Mesodermal cell (in vitro differentiated cells): ENCODE data around the gene MAPT.

ENCODE experiments used
- H3K27ac ChIP-seq: 2 replicates; pipeline ENCODE4 v1.7.0; 2013; ENCODE audit warnings: mild to moderate bottlenecking, low read depth, low read length, moderate library complexity; ENCODE audit not compliant: severe bottlenecking
- H3K36me3 ChIP-seq: 2 replicates; pipeline ENCODE4 v1.7.1; 2013; ENCODE audit warnings: mild to moderate bottlenecking, low read length, moderate library complexity; ENCODE audit not compliant: control insufficient read depth, insufficient read depth
- H3K4me1 ChIP-seq: one replicate; pipeline ENCODE4 v1.7.1; 2013; ENCODE audit warnings: mild to moderate bottlenecking, low read length; ENCODE audit not compliant: insufficient read depth, control insufficient read depth, poor library complexity, severe bottlenecking
- H3K4me3 ChIP-seq: 2 replicates; pipeline ENCODE4 v1.7.0; 2013; ENCODE audit warnings: low read length, control low read depth, mild to moderate bottlenecking; ENCODE audit not compliant: insufficient read depth, poor library complexity, severe bottlenecking; ENCODE audit errors: extremely low read depth
- H3K9me3 ChIP-seq: 2 replicates; pipeline ENCODE4 v1.7.1; 2013; ENCODE audit warnings: mild to moderate bottlenecking, low read length, moderate library complexity; ENCODE audit not compliant: control insufficient read depth
- WGBS, 2 experiments: methylation state at CpG; one replicate each; pipeline ENCODE4 v1.1.5; 2013; ENCODE audit warnings: missing lambda C conversion rate in 2 of 2; ENCODE audit not compliant: insufficient coverage in 2 of 2; 5-methylcytosine and 5-hydroxymethylcytosine counted together

Gene MAPT

GRCh38 chr17:46024590-46024989 lies 130.2 kb downstream of the MAPT start:
- peaks cover 74% of the 10 kb centered on the region for H3K36me3 ChIP-seq
- no peaks in the 10 kb centered on the region for H3K9me3 ChIP-seq
- no peak overlapping the region for H3K4me3 ChIP-seq
- no peak overlapping the region for H3K27ac ChIP-seq
- WGBS, 2 experiments: 89 to 97% methylated on average over 11 to 12 of the region's 14 CpGs
- H3K4me1 ChIP-seq: peaks cover 4% of the 10 kb centered on the region

DNA sequence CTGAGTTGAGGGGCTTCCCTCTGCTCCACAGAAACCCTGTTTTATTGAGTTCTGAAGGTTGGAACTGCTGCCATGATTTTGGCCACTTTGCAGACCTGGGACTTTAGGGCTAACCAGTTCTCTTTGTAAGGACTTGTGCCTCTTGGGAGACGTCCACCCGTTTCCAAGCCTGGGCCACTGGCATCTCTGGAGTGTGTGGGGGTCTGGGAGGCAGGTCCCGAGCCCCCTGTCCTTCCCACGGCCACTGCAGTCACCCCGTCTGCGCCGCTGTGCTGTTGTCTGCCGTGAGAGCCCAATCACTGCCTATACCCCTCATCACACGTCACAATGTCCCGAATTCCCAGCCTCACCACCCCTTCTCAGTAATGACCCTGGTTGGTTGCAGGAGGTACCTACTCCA lies 130.7 kb downstream of the MAPT start:
- Histone ChIP-seq H3K4me3 (no peak overlapping the region), H3K27ac (no peak overlapping the region), H3K4me1 (peaks cover 4% of the 10 kb centered on the region), H3K36me3 (peaks cover 78% of the 10 kb centered on the region), H3K9me3 (no peaks in the 10 kb centered on the region)
- WGBS, 2 experiments: 79 to 98% methylated on average over 3 to 8 of the region's 10 CpGs

DNA sequence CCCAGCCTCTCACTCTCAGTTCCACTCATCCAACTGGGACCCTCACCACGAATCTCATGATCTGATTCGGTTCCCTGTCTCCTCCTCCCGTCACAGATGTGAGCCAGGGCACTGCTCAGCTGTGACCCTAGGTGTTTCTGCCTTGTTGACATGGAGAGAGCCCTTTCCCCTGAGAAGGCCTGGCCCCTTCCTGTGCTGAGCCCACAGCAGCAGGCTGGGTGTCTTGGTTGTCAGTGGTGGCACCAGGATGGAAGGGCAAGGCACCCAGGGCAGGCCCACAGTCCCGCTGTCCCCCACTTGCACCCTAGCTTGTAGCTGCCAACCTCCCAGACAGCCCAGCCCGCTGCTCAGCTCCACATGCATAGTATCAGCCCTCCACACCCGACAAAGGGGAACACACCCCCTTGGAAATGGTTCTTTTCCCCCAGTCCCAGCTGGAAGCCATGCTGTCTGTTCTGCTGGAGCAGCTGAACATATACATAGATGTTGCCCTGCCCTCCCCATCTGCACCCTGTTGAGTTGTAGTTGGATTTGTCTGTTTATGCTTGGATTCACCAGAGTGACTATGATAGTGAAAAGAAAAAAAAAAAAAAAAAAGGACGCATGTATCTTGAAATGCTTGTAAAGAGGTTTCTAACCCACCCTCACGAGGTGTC lies 131.3 kb downstream of the MAPT start:
- no peaks in the 10 kb centered on the region for H3K9me3 ChIP-seq
- H3K4me3 ChIP-seq: no peak overlapping the region
- WGBS, 2 experiments: 94 to 95% methylated on average over 4 to 6 of the region's 8 CpGs
- H3K27ac ChIP-seq: no peak overlapping the region
- peaks cover 83% of the 10 kb centered on the region for H3K36me3 ChIP-seq
- peaks cover 4% of the 10 kb centered on the region for H3K4me1 ChIP-seq

GRCh38 chr17:46026166-46027047 lies 132.1 kb downstream of the MAPT start:
- WGBS, 2 experiments: 93 to 94% methylated on average over 14 to 15 of the region's 17 CpGs
- no peaks in the 10 kb centered on the region for H3K9me3 ChIP-seq
- H3K4me3 ChIP-seq: no peak overlapping the region
- H3K36me3 ChIP-seq: peaks cover 89% of the 10 kb centered on the region
- H3K27ac ChIP-seq: peak overlapping the region; percentile 45
- H3K4me1 ChIP-seq: peaks cover 4% of the 10 kb centered on the region

DNA sequence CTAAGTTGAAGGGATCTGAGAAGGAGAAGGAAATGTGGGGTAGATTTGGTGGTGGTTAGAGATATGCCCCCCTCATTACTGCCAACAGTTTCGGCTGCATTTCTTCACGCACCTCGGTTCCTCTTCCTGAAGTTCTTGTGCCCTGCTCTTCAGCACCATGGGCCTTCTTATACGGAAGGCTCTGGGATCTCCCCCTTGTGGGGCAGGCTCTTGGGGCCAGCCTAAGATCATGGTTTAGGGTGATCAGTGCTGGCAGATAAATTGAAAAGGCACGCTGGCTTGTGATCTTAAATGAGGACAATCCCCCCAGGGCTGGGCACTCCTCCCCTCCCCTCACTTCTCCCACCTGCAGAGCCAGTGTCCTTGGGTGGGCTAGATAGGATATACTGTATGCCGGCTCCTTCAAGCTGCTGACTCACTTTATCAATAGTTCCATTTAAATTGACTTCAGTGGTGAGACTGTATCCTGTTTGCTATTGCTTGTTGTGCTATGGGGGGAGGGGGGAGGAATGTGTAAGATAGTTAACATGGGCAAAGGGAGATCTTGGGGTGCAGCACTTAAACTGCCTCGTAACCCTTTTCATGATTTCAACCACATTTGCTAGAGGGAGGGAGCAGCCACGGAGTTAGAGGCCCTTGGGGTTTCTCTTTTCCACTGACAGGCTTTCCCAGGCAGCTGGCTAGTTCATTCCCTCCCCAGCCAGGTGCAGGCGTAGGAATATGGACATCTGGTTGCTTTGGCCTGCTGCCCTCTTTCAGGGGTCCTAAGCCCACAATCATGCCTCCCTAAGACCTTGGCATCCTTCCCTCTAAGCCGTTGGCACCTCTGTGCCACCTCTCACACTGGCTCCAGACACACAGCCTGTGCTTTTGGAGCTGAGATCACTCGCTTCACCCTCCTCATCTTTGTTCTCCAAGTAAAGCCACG lies 133.0 kb downstream of the MAPT start:
- Histone ChIP-seq H3K4me1 (peaks cover 4% of the 10 kb centered on the region), H3K36me3 (peaks cover 93% of the 10 kb centered on the region), H3K27ac (peak overlapping the region; percentile 45), H3K9me3 (no peaks in the 10 kb centered on the region), H3K4me3 (no peak overlapping the region)
- 93% methylated on average over 9 to 10 of the region's 12 CpGs for WGBS, 2 experiments

GRCh38 chr17:46027976-46028325 lies 133.6 kb downstream of the MAPT start:
- H3K27ac ChIP-seq: no peak overlapping the region
- peaks cover 92% of the 10 kb centered on the region for H3K36me3 ChIP-seq
- H3K4me1 ChIP-seq: peaks cover 4% of the 10 kb centered on the region
- H3K4me3 ChIP-seq: no peak overlapping the region
- 96 to 100% methylated on average over 3 to 4 of the region's 4 CpGs for WGBS, 2 experiments
- H3K9me3 ChIP-seq: no peaks in the 10 kb centered on the region

DNA sequence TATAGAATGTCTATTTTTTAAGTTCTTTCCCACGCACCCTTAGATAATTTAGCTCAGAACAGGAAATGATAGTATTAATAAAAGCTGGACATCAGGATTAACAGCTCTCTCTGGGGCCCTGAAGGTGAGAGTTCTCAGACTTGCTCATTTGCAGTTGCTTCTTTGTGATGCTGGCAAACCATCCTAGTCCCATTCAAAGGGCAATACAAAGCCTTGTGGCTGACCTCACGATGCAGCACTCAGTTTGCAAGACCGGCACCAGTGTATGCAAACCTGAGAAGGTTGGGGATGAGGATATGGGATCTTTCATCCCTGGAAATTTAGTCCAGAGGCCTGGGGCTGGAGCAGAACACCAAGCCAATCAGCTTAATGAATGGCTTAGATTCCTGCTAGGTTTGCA lies 134.0 kb downstream of the MAPT start:
- H3K9me3 ChIP-seq: no peaks in the 10 kb centered on the region
- H3K4me1 ChIP-seq: peaks cover 4% of the 10 kb centered on the region
- no peak overlapping the region for H3K4me3 ChIP-seq
- H3K27ac ChIP-seq: no peak overlapping the region
- WGBS, 2 experiments: 73 to 100% methylated on average over 1 to 2 of the region's 3 CpGs
- H3K36me3 ChIP-seq: peaks cover 93% of the 10 kb centered on the region

GRCh38 chr17:46028981-46029565 lies 134.7 kb downstream of the MAPT start:
- no peaks in the 10 kb centered on the region for H3K9me3 ChIP-seq
- no peak overlapping the region for H3K4me3 ChIP-seq
- H3K27ac ChIP-seq: no peak overlapping the region
- peaks cover 96% of the 10 kb centered on the region for H3K36me3 ChIP-seq
- H3K4me1 ChIP-seq: peaks cover 4% of the 10 kb centered on the region
- WGBS, 2 experiments: 82 to 90% methylated on average over 3 to 4 of the region's 4 CpGs

- H3K9me3 ChIP-seq: no peaks in the 10 kb centered on the region
- peaks cover 4% of the 10 kb centered on the region for H3K4me1 ChIP-seq
- no peak overlapping the region for H3K4me3 ChIP-seq
- WGBS, 2 experiments: 93 to 95% methylated on average over 5 to 6 of the region's 6 CpGs
- no peak overlapping the region for H3K27ac ChIP-seq
- peaks cover 96% of the 10 kb centered on the region for H3K36me3 ChIP-seq
Observed at GRCh38 chr17:46029627-46030026, 135.3 kb downstream of the MAPT start.

DNA sequence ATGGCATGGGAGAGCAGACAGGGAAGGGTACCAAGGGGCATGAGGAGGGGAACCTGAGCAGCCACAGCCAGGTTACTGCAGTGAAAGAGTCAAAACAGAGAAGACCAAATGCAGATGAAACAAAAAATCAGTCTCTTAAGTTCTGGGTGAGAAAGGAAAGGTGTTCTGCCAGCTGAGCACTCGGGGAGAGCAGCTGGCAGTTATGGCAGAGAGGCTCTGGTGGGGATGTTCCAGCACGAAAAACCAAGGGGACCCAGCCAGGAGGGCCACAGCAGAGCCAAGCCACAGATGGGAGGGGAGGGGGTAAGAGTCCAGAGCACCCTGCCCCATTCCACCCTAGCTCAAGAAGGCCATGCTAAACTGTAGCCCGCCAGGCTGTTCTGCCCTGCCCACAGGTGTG lies 136.4 kb downstream of the MAPT start:
- peaks cover 4% of the 10 kb centered on the region for H3K4me1 ChIP-seq
- peaks cover 96% of the 10 kb centered on the region for H3K36me3 ChIP-seq
- H3K4me3 ChIP-seq: no peak overlapping the region
- no peak overlapping the region for H3K27ac ChIP-seq
- WGBS, 2 experiments: 96 to 100% methylated on average over 1 to 3 of the region's 3 CpGs
- no peaks in the 10 kb centered on the region for H3K9me3 ChIP-seq
